ENCODE results near the gene IL17RE.

DNA sequence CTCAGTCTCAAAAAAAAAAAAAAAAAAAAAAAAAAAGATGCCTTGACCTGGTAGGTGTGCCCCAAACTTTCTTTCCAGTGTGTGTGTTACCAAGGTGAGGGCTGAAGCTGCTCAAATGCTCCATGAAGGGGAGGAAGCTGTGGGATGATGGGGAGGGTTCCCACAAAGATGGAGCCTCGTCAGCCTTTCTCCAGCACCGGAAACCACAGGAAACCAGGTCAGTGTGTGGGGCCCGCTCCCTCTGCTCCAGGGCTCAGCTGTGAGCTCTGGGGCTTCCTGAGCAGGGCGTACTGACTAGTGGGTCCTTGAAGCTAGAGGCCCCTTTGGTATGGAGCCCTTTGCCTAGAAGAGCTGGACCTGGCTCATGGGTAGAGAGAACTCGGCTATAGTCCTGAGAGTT lies 681 bp upstream of the IL17RE start:
- TF ChIP-seq, protein P1, sequence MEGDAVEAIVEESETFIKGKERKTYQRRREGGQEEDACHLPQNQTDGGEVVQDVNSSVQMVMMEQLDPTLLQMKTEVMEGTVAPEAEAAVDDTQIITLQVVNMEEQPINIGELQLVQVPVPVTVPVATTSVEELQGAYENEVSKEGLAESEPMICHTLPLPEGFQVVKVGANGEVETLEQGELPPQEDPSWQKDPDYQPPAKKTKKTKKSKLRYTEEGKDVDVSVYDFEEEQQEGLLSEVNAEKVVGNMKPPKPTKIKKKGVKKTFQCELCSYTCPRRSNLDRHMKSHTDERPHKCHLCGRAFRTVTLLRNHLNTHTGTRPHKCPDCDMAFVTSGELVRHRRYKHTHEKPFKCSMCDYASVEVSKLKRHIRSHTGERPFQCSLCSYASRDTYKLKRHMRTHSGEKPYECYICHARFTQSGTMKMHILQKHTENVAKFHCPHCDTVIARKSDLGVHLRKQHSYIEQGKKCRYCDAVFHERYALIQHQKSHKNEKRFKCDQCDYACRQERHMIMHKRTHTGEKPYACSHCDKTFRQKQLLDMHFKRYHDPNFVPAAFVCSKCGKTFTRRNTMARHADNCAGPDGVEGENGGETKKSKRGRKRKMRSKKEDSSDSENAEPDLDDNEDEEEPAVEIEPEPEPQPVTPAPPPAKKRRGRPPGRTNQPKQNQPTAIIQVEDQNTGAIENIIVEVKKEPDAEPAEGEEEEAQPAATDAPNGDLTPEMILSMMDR (IDR thresholded peaks at IDR 0.05), result no peak
- TF ChIP-seq POLR2AphosphoS5 (IDR thresholded peaks at IDR 0.05), result no peak
- no peak for TF ChIP-seq EP300 (IDR thresholded peaks at IDR 0.05)
- TF ChIP-seq POLR2A (IDR thresholded peaks at IDR 0.05; ENCODE audit: low read depth), result no peak

All from esophagus muscularis mucosa (tissue), 4 donors.